Activated T-cell treated with anti-CD3 and anti-CD28 coated beads for 4 hours (primary cell): ENCODE data around the gene INPP4A.

Source experiments
- DNase-seq: peaks from one replicate; pipeline ENCODE4 v3.0.0-alpha.2; 2020

Gene INPP4A

DNA sequence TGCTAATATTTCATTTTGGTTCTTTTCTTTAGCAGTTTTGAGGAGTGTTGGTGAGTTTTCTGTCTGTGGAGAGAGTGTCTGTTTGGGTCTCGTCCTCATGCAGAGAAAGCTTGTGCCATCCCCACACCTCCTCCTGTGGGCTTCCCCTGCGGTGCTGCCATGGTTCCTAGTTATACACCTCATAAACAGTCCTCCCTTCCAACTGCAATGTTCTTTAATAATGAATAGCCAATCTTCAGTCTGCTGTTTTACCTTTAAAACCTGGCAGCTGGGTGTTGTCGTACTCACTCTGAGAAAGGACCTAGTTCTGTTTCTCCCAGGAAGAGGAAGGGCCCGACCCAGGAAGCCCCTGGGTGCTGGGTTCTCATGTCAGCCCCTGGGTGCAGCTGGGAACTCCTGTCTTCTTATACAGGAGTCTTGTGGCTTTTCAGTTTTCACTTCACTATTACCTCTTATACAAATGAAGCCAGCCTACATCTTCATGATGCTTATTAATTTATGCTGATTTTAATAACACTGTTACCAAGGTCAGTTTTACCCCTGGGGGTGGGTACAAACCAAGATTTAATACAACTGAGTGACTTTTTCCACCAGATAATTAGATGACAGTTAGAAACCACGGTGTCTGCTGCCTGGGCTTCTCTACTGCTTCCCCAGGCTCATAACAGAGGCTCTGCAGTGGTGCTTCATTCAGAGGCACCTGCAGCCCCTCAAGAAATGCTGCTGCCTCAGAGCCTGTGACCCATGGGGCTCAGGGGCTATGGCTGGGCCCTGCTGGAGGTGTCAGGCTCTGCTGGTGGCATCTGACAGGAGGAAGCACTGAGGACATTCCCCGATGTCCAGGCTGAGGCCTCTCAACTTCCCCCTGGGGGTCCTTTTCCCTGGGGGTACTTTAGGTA, 104.5 kb downstream of the INPP4A start:
- no peak for DNase-seq

DNA sequence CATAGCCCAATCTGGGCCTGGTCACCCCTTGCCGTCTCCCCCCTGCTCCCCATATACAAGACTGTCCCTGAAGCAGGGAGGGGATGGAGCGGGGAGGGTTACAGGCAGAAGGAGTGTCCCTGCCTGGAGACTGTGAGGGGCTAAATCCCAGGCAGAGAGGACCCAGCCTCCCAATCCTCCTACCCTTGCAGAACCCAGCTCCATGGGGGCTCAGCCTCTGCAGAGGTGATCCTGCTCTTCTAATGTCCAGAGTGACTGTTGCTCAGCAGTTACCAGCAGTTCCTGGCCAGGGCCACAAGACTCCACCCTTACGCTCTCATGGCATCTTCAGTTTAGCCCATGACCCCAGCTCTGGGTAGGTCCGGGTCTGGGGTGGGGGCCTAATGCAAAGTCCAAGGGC, 105.5 kb downstream of the INPP4A start:
- no peak for DNase-seq

DNA sequence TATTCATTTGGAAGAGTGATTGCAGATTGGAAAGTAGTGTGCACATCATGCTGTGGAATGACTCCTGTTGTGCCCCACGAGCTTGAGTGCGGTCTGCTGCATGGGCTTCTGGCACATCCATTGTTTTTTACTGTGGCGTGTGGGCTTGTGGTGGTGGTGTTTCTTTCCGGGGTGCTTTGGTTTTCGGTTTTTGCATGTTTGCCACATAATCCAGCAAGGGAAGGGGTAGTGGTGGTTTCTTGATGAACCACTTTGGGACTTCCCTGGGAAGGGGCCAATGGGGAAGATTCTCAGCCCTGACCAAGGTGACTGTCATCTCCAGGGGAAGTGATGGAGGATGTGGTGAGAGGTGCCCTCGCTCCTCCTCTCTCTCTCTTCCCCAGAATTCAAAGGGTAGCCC, 106.7 kb downstream of the INPP4A start:
- DNase-seq: no peak

DNA sequence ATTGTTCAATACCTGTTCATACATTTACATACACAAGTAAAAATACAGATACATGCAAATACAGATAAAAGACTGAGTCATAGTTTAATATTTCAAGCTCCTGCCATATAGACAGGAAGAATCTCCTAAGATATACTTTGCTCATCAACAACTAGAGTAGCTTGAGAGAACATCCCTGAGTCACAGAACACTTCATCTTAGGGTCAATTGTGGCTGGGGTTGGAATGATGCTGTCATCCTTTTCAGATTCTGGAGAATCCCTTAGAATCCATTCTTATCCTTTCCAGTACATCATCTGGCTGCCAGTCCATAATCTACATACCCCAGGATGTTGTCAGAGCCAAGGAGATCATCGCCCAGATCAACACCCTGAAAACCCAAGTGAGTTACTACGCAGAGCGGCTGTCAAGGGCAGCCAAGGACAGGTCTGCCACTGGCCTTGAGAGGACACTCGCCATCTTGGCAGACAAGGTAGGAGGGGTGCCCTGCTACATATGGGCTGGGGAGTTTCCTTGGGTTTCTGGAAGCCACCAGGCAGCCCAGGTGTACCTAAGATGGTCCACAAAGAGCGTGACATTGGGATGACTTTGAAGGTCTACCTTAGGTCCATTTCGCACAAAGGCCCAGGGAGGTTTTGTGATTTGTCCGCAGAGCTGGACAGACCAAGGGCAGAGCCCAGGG, 108.0 kb downstream of the INPP4A start:
- DNase-seq: no peak

DNA sequence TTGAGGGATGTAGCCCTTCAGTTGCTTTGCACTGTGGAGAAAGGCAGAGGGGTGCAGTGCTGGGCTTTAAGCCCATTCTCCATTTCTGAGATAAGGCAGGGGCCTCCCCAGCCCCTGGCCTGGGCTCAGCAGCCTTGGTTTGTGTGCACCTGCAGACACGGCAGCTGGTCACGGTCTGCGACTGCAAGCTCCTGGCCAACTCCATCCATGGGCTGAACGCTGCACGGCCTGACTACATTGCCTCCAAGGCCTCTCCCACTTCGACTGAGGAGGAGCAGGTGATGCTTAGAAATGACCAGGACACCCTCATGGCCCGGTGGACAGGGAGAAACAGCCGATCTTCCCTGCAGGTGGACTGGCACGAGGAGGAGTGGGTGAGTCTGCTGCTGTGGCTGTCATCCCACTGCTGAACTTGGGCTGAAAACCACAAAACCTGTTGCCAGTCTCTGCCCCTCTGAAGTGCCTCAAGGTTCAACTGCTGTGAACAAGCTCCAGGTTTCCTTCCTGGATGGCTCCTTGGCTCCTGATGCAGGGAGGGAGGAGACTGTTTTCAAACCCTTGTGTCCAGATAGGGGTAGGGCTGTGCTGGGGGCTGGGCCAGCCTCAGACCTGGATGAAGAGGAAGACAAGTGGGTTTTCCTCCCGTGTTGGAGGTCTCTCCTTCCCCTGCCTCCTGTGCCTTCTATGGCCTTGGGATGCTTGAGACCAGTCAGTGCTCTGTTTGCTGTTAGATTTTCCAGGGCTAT, 109.6 kb downstream of the INPP4A start:
- no peak for DNase-seq

DNA sequence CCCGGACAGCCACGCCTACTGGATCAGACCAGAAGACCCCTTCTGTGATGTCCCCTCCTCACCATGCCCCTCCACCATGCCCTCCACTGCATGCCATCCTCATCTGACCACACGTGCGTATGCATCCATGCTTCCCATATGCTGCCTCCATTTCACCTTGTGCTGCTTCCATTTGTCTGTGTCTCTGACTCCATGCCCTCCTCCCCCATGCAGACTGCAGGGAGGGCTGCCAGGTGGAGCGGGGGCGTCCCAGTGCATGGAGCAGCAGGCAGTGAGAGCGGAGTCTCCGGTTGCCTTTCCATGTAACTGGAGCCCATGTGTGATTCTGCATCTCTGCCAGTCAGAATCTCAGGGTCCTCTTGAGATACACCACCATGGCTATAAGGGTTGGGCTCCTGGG, 111.0 kb downstream of the INPP4A start:
- no peak for DNase-seq

DNA sequence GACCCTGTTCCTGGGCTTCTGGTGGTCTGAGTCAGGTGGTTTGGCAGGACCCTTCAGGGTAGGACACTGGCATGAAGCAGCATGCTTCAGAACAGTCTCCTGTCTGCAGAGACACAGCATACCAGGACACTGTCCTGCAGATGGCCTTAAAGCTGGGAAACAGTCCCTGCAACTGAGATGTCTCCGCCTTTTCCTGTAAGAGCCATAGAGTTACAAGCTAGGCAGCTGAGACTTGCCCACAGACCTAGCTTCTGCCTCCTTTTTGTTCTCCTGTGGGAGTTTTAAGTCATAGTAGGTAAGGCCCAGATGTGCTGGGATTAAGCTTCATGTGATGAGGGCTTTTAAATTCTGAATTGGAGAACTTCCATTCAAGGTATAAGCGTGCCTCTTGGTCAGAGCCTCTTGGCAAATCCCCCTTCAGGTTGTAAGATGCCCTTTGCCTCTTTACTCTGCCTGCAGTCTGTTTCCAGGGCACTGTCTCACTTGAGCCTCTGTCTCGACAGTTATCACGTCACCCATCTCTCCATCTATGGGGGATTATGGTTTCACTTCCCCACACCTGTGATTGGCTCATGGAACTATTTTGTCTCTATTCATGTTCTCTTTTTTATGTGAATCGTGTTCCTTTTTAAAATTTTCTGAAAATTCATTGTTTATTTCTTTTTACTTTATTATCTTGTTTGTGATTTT, 111.8 kb downstream of the INPP4A start:
- no peak for DNase-seq

DNA sequence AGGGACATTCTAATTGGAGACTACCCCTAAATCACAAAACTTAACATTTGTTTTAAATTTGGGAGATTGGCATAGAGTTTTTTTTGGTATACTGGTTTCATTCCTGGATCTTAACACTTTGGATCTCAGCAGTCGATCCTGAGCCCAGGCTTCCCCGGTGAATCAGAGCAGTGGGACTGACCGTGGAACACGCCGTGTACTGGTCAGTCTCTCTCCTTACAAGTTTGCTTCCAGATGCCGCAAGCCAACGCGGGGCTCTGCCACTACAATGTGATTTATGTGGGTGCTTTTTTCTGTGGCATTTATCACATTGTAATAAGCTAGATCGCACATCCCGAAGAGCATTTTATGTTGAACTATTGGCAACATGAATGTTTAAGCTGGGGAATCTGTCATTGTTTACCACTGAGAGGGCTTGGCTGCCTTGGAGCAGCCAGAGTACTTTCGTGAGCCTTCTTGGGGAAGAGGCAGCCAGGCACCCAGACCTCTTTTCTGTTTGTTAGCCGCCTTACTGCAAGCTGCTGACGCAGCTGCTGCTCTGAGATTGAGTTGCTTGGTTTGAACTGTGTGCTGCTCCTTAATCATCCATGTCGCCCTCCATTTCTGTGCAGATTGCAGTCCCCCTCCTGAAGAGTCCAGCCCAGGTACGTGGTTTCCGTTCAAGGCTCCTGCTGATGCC, 114.3 kb downstream of the INPP4A start:
- no peak for DNase-seq

DNA sequence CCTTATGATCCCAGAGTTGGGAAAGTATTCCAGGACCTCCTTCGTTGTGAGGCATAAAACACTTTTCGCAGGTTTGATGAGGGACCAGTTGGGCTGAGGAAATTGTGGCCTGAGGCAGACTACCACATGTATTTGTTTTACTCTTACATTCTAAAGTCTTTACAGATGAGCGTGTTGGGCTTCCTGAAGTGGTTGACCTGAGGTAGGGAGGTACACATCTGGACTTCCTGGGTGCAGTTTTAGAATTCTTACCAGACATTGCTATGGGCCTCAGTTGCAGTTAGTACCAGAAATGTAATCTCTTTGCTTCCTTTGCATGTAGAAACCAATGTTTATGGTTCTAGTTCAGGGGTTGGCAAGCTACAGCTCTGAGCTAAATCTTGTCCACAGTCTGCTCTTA, 114.9 kb downstream of the INPP4A start:
- DNase-seq: no peak

DNA sequence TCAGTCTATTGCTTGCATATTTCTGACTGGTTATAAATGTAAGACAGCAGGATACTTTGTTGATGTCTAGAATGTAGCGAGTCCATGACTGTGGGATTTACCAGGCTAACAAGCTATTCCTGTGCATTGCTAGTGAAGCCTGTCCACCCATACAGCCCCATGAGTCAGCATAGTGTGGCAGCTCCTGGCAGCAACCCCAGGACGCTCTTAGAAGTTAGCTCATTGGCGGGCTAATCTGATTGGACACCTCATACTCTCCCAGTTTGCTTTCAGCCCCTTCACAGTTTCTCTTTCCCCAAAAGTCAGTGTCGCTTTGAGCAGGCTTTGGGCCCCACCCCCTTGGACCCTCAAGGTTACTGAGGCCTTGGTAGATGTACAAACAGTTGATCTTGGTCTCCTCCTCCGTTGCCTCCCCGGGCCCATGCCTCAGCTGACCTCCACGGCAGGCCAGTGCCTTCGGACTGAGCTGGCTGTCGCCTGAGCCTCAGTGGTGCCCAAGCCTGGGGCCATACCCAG, 115.7 kb downstream of the INPP4A start:
- no peak for DNase-seq

DNA sequence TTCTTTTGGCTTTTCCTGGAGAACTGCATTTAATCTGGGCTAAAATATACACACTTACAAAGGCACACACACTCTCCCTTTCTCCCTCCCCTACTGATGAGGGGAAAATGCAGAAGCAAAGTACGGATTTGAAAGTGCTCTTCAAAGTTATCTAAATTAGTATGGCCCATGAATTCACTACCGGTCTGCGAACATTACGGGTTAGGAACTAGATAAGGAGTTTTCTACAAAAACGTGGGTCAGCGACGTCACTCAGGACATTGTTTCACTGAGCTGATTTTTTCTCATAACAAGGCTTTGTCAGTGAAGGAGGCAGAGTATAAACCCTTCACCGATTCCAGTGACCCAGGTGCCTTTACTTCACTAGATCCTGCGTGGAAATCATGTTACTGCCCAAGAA, 116.4 kb downstream of the INPP4A start:
- no peak for DNase-seq

DNA sequence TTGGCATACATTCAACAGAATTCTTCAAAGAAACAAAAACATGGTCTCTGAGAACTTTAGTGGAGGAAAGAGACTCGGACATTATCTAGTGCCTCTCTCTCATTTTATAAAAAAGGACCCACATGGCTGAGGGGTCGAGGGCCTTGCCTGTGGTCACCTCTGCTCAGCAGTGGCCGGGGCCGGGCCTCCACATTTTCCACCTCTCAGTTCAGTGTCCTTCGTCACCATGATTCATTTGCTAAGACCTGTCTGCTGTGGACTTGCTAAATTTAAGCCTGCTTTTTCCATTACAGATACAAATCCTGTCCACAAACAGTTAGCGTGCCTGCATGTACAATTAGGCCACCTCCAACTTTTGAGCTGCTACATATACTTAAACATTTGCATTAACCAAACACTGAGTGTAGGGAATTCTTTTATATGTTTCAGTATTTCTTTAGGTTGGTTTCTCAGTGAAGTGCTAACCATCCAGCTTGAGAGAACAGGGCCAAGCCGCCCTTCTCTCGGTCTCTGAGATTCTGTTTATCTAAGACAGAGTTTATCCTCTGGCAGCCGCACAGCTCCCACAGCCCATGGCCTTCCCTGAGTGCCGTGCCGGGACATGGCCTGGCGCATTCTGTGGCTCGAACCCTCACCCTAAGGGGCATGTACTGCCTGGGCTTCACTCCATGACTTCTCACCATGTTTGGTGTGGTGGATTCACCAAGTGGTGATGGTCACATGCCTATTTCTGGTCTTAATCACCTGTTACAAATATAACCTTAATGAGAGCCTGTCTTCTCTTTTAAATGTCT, 117.4 kb downstream of the INPP4A start:
- no peak for DNase-seq

DNA sequence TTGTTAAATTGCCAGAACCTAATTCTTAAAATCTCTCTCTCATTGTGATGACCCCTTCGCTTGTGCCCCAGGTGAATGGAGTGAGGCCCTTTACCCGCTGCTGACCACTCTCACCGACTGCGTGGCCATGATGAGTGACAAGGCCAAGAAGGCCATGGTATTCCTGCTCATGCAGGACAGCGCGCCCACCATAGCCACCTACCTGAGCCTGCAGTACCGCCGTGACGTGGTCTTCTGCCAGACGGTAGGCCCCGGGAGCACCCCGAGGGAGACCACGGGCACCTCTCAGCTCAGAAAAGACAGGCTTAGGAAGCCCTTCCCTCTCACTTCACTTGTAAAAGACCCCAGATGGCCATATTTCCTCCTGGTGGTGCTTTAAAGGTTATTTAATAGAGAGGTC, 118.7 kb downstream of the INPP4A start:
- DNase-seq: no peak

DNA sequence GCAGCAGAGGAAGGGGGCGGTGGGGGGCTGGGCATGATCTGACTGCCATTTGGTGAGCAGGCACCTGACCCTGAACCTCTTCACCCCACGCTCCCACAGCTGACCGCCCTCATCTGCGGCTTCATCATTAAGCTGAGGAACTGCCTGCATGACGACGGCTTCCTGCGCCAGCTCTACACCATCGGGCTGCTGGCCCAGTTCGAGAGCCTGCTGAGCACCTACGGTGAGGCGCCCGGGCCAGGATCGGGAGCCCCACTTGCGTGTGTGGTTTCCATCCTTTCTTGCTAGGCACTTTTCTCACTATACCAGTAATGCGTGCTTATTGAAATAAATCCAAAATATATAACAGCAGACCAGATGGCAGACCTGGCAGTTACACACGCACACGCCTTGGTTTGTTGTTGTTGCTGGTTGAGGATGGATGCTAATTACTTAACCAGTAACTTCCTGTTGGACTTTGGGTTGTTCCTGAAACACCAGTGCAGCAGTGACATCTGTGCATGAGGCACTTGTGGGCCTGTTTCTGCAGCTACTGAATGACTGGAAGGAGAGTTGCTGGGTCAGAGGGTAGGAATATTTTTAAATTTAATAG, 120.0 kb downstream of the INPP4A start:
- no peak for DNase-seq

DNA sequence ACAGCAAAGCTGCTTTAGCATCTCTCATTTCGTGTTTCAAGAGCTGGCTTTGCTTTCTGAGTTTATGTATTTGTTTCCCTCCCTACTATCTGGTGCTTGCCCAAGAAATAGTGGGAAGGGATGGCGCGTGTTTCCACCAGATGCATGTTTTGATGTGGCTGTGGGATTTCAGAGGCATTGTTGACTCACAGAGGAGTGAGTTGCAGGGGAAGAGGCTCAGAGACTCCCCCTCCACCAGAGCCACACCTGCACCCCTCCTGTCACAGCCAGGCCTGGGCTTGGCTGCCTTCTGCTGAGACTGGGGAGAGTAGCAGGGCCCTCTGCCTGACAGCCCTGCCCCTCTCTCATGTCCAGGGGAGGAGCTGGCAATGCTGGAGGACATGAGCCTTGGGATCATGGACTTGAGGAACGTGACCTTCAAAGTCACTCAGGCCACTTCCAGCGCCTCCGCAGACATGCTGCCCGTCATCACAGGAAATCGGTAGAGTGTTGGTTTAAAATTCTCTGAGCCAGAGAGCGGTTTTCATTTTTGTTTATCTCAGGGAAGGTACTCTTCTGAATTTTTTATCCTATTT, 120.7 kb downstream of the INPP4A start:
- DNase-seq: no peak

DNA sequence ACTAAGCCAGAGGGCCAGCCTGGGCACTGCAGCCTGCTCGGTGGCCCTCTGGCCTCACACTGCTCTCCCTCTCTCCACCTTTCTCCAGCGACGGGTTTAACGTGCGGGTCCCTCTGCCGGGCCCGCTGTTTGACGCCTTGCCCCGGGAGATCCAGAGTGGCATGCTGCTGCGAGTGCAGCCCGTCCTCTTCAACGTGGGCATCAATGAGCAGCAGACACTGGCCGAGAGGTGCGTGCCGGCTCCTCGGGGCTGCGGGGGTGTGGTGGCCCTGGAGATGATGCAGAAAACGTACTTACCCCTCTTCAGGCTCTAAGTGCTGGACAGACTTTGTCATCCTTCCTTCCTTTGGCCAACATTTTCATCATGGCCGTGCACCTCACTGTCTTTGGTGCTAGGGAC, 121.3 kb downstream of the INPP4A start:
- no peak for DNase-seq

DNA sequence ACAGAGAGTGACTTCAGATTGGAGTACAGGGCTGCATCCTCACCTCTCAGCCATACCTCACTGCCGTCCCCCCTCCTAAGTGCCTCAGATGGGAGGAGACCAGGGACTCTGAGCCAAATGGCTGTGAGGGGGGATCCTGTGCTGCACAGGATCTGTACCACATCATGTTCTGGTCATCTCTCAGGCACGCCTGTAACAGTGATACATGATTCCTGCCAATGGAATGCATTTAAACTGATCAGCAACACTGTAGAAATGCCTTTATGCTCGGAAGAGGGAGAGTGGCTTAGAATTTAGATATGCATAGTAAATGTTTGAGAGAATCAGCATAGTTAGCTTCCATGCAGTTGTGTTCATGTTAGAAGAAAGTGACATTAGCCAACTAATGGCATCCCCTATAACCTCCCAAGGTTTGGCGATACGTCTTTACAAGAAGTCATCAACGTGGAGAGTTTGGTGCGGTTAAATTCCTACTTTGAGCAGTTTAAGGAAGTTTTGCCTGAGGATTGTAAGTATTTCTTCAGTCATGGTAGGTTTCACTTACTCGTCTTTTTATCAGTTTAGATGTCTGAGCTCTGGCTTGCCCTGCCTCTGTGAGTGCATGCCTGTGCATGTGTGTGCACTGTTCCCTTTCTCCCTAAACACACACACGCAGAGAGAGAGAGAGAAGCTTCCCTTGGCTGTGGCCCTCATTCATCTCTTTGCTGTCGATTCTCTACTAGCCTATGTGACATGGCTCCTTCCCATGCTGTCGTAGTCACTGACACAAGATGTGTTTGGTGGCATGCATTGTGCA, 123.7 kb downstream of the INPP4A start:
- DNase-seq: no peak

DNA sequence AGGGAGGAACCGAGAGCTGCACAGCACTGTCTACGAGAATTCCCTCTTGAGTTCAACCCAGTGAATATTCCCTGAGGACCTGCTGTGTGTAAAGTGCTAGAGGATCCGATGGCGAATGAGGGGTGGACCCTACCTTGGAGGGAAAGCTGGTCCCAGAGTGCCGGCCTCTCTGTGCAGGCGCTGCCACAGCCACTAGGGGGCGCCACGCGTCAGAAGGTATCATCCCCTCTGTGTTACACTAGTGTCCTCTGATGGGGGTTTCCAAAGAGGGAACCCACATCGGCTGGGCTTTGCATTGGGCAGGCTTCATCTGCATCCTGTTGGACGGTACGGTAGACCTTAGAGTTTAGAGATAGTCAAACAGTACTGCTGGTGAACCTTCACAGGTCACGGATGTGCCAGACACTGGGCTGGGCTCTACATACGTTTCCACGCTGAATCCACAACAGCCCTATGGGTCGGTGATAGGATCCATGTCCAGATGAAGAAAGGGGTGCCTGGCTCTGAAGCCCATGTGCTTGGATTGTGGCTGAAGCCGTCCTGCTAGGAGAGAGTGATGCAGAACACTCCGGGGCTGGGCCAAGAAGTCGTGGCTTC, 124.6 kb downstream of the INPP4A start:
- DNase-seq: peak; percentile 66

DNA sequence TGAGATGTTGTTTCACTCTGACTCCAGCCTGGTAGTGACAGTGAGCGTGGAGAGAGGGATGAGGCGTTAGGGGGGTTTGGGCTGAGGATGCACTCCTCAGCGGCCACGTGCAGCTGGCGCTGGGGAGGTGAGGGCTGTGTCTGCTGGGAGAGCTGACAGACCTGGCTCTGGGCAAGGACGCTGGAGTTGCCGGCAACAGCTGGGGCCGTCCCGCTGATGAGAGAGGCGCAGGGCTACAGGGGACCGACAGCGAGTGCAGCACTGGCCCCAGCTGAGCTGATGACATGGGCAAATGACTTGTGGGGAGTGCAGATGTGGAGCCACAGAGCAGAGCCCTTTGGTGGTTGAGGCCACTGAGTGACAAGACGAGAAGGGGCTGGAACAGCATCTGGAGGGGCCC, 125.3 kb downstream of the INPP4A start:
- DNase-seq: no peak
